GM12865 (cell line): ENCODE data around the gene CARD11.

Experiments used
- DNase-seq: peaks from one replicate; pipeline ENCODE4 v3.0.0; 2010; ENCODE audit warnings: low read depth
- H3K4me3 ChIP-seq: 2 replicates; pipeline ENCODE4 v1.5.1; 2011; ENCODE audit warnings: mild to moderate bottlenecking, low read depth, low read length, control low read depth
- CTCF ChIP-seq: IDR thresholded peaks from 2 replicates; pipeline ENCODE4 v1.5.1; 2011; ENCODE audit warnings: low read length, control low read depth, low read depth, inconsistent platforms; ENCODE audit not compliant: insufficient read depth; ENCODE audit errors: missing control alignments

Gene CARD11

GRCh38 chr7:2892549-2892948 lies 151.1 kb downstream of the CARD11 start:
- no peak overlapping the region for H3K4me3 ChIP-seq
- no peak for DNase-seq

GRCh38 chr7:2887816-2888215 lies 155.9 kb downstream of the CARD11 start:
- no peak overlapping the region for H3K4me3 ChIP-seq
- no peak for DNase-seq
- TF ChIP-seq CTCF = no peak

More at GRCh38 chr7:2892549-2892948, 151.1 kb downstream of the CARD11 start:
- no peak for TF ChIP-seq CTCF

- TF ChIP-seq CTCF = peak; percentile 93
- H3K4me3 ChIP-seq = no peak overlapping the region
Measured at GRCh38 chr7:2886900-2887299, 156.8 kb downstream of the CARD11 start.

GRCh38 chr7:2886391-2886790 lies 157.3 kb downstream of the CARD11 start:
- no peak for DNase-seq
- H3K4me3 ChIP-seq = no peak overlapping the region
- TF ChIP-seq CTCF = no peak

More at GRCh38 chr7:2886900-2887299, 156.8 kb downstream of the CARD11 start:
- DNase-seq = peak; percentile 84

- no peak for TF ChIP-seq CTCF
- H3K4me3 ChIP-seq = no peak overlapping the region
- no peak for DNase-seq
Measured at GRCh38 chr7:2884161-2884560, 159.5 kb downstream of the CARD11 start.

GRCh38 chr7:2883101-2883500 lies 160.6 kb downstream of the CARD11 start:
- no peak overlapping the region for H3K4me3 ChIP-seq
- DNase-seq = no peak
- no peak for TF ChIP-seq CTCF

GRCh38 chr7:2882111-2882510 lies 161.6 kb downstream of the CARD11 start:
- H3K4me3 ChIP-seq = no peak overlapping the region
- no peak for DNase-seq
- TF ChIP-seq CTCF = no peak
